Mucosa of descending colon (tissue), 3 donors: ENCODE results near the gene KPNA1. TPM values are rescaled to one million over a fixed set of nuclear protein-coding genes. Genes with fewer than 3 reads are reported as not detected.
"Not testable (repeated sequence)": the region's sequence is repeated elsewhere in the genome, so short reads cannot be mapped to it uniquely, and the experiment has no call there.

Source experiments
- ATAC-seq: fragments of 200-7000 bp; cut with Tn5 transposase; one replicate; pipeline ENCODE4 v1.9.1; 2020; ENCODE audit warnings: mild to moderate bottlenecking, moderate library complexity
- DNase-seq, 3 donors: peaks; one replicate each; pipeline ENCODE4 v3.0.0-alpha.2; 2020
- H3K36me3 ChIP-seq: fragments of 200-600 bp; one replicate; pipeline ENCODE4 v1.8.0; 2021; ENCODE audit warnings: low read depth, mild to moderate bottlenecking
- H3K4me1 ChIP-seq: fragments of 200-600 bp; one replicate; pipeline ENCODE4 v1.8.0; 2021; ENCODE audit warnings: low read depth, mild to moderate bottlenecking
- H3K4me3 ChIP-seq: fragments of 200-600 bp; one replicate; pipeline ENCODE4 v1.8.0; 2021; ENCODE audit warnings: mild to moderate bottlenecking
- H3K9me3 ChIP-seq: fragments of 200-600 bp; one replicate; pipeline ENCODE4 v1.8.0; 2021; ENCODE audit warnings: mild to moderate bottlenecking
- intact Hi-C, 2 donors: fragments of 100-400 bp; cut with DNase I in 1 of 2; cut with micrococcal nuclease in 1 of 2; formaldehyde crosslinking; loops; one replicate each; pipeline versions ENCODE4 v1.11.0 to v1.11.1; 2022; cut with DNase I, micrococcal nuclease
- total RNA-seq, 3 donors: library from RNA; stranded (reverse); fragmentation: NEBNext Ultra II Directional in 2 of 3; extraction: Animal tissue kit (Norgen Biotek cat#: 25700) in 2 of 3; gene quantifications; one replicate each; pipeline versions ENCODE4 v1.2.1 to v1.2.4, GENCODE V29; 2021 to 2023
- TF ChIP-seq, protein P1 (sequence below): fragments of 200-600 bp; IDR thresholded peaks from one replicate; pipeline ENCODE4 v1.8.0; 2022; ENCODE audit warnings: antibody characterized with exemption, mild to moderate bottlenecking
- donor health status: DM: no; HTN: no; CAD: no; lungs with moderate emphysema.
- donor health status: DM: no; HTN: no; CAD: no.
- donor health status: DM: no; HTN: yes; CAD: no.

Gene KPNA1
- total RNA-seq, 3 donors from 2014 or later, result 43.3 to 80.2 (median 48.8) TPM

DNA sequence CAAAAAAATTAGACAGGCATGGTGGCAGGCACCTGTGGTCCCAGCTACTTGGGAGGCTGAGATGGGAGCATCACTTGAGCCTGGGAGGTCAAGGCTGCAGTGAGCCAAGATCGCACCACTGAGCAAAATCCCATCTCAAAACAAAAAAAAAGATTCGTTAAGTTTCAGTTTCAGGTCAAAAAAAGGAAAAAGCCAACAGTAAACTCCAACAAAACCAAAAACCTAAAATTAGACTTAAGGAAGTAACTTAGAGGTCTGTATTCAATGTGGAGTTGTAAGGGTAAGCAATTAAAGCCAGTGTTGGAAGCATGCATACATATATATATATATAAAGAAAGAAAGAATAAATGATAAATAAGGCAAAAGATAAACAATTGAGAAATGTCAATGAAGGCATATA lies 11.8 kb downstream of the KPNA1 start:
- Histone ChIP-seq H3K36me3 (no peaks in the 10 kb centered on the region), H3K4me3 (no peak overlapping the region), H3K9me3 (no peaks in the 10 kb centered on the region), H3K4me1 (peaks cover 5% of the 10 kb centered on the region)
- DNase-seq (no peak), ATAC-seq (no peak)
- intact Hi-C loops, result no loop called here
- TF ChIP-seq, protein P1, sequence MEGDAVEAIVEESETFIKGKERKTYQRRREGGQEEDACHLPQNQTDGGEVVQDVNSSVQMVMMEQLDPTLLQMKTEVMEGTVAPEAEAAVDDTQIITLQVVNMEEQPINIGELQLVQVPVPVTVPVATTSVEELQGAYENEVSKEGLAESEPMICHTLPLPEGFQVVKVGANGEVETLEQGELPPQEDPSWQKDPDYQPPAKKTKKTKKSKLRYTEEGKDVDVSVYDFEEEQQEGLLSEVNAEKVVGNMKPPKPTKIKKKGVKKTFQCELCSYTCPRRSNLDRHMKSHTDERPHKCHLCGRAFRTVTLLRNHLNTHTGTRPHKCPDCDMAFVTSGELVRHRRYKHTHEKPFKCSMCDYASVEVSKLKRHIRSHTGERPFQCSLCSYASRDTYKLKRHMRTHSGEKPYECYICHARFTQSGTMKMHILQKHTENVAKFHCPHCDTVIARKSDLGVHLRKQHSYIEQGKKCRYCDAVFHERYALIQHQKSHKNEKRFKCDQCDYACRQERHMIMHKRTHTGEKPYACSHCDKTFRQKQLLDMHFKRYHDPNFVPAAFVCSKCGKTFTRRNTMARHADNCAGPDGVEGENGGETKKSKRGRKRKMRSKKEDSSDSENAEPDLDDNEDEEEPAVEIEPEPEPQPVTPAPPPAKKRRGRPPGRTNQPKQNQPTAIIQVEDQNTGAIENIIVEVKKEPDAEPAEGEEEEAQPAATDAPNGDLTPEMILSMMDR, result no peak

DNA sequence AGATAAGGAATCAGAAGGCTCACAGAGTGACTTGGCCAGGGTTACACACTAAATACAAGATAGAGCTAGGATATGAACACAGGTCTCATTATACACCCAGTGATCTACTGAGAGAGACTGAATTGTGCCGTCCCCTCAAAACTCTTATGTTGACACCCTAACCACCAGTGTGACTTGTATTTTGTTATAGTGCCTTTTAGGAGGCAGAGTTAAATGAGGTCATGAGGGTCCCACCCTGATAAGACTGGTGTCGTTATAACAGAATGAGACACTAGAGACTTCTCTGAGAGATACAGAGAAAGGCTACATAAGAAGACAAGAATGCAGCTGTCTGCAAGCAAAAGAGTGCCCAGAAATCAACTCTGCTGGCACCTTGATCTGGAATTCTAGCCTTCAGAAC lies 12.6 kb downstream of the KPNA1 start:
- Histone ChIP-seq H3K4me3 (no peak overlapping the region), H3K36me3 (no peaks in the 10 kb centered on the region), H3K9me3 (no peaks in the 10 kb centered on the region), H3K4me1 (peaks cover 5% of the 10 kb centered on the region)
- DNase-seq (no peak), ATAC-seq (no peak)
- intact Hi-C loops, result no loop called here
- TF ChIP-seq, protein P1, result no peak

DNA sequence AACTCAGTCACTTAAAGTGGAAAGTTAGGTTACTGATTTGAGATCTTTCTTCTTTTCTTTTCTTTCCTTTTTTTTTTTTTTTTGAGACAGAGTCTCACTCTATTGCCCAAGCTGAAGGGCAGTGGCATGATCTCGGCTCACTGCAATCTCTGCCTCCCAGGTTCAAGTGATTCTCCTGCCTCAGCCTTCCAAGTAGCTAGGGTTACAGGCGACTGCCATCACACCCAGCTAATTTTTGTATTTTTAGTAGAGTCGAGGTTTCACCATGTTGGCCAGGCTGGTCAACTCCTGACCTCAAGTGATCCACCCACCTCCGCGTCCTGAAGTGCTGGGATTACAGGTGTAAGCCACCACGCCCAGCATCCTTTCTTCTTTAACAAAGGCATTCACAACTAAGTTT lies 13.8 kb downstream of the KPNA1 start:
- H3K9me3 ChIP-seq, DNase-seq, ATAC-seq, H3K4me3 ChIP-seq, H3K4me1 ChIP-seq, intact Hi-C loops, H3K36me3 ChIP-seq: not testable (repeated sequence)

DNA sequence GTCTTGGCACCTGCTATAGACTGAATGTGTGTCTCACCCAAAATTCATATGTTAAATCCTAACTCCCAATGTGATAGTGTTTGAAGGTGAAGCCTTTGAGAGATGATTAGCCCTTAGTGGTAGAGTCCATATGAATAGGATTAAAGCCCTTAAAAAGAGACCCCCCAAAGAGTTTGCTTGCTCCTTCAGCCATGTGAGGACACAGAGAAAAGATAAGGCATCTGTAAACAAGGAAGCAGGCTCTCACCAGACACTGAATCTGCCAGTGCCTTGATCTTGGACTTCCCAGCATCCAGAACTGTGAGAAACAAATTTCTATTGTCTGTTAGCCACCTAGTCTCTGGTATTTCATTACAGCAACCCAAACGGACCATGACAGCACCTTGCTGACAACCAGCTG lies 16.6 kb downstream of the KPNA1 start:
- Histone ChIP-seq H3K4me1 (peaks cover 1% of the 10 kb centered on the region), H3K4me3 (no peak overlapping the region), H3K36me3 (no peaks in the 10 kb centered on the region), H3K9me3 (no peaks in the 10 kb centered on the region)
- DNase-seq (no peak), ATAC-seq (no peak)
- intact Hi-C loops, result no loop called here
- TF ChIP-seq, protein P1, result no peak

- ATAC-seq, result peak; percentile 36
- Histone ChIP-seq H3K4me1 (no peaks in the 10 kb centered on the region), H3K36me3 (no peaks in the 10 kb centered on the region), H3K9me3 (no peaks in the 10 kb centered on the region), H3K4me3 (no peak overlapping the region)
- DNase-seq, result no peak
- TF ChIP-seq, protein P1, result no peak
- intact Hi-C loops, result no loop called here
These were observed 17.3 kb downstream of the KPNA1 start for GRCh38 chr3:122497425-122497824.

DNA sequence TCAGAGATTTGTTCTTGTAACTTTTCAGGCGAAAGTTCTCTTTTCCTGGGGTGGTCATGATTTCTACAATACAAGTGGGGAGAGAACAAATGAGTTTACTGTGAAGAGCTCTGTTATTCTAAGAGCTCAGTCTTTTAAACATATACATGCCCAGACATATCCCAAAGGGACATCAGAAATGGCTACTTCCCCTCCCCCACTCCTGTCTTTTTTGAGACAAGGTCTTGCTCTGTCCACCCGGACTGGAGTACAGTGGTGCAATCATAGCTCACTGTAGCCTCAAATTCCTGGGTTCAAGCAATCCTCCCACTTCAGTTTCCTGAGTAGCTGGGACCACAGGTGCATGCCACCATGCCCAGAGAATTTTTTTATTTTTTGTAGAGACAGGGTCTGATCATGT lies 18.2 kb downstream of the KPNA1 start:
- intact Hi-C loops, result no loop called here
- ATAC-seq (no peak), DNase-seq (no peak)
- H3K36me3 ChIP-seq, result no peaks in the 10 kb centered on the region
- H3K4me3 ChIP-seq, result no peak overlapping the region
- no peaks in the 10 kb centered on the region for H3K4me1 ChIP-seq
- TF ChIP-seq, protein P1, result no peak
- H3K9me3 ChIP-seq, result no peaks in the 10 kb centered on the region
